ENCODE data around the gene PREX1.
A peak's percentile ranks its signal among the peaks of the same experiment; 100 is the strongest.

PREX1 gene

DNA sequence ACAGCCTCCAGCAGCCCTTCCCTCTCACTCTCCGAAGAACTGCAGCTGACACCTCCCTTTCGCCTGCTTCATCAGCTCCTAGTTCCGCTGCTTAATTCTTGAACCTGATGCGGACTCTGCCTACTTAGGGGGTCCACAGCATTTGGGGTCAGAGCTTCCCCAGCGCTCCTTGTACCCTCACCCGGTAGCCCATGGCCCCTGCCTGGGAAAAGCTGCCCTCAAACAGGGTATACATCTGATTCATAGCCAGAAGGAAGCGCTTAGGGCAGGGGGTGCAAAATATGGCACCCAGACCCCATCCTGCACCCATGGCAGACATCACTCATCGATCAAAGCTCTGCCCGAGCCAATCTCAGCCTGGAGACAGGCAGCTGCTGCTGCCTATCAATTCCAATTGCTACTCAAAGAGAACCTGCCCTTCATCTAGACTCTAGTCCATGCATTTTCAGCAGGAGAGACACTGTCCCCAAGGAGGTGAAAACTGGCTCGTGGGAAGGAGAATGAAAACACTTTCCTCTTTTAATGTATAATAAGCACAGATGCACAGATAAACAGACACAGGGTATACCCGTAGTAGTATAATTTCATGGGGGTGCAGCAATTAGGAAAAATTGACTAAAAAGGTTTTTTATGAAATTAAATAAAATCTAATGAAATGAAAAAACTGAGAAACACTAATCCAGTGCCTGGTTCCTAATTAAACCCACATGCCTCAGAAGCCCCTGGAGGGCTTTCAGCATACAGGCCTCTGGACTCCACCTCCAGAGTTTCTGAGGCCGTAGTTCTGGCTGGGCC is 194.8 kb downstream of the PREX1 start:
- no peak for DNase-seq (ENCODE audit: low spot score)

GRCh38 chr20:48632017-48632824 is 195.6 kb downstream of the PREX1 start:
- DNase-seq (ENCODE audit: low spot score) = no peak

DNA sequence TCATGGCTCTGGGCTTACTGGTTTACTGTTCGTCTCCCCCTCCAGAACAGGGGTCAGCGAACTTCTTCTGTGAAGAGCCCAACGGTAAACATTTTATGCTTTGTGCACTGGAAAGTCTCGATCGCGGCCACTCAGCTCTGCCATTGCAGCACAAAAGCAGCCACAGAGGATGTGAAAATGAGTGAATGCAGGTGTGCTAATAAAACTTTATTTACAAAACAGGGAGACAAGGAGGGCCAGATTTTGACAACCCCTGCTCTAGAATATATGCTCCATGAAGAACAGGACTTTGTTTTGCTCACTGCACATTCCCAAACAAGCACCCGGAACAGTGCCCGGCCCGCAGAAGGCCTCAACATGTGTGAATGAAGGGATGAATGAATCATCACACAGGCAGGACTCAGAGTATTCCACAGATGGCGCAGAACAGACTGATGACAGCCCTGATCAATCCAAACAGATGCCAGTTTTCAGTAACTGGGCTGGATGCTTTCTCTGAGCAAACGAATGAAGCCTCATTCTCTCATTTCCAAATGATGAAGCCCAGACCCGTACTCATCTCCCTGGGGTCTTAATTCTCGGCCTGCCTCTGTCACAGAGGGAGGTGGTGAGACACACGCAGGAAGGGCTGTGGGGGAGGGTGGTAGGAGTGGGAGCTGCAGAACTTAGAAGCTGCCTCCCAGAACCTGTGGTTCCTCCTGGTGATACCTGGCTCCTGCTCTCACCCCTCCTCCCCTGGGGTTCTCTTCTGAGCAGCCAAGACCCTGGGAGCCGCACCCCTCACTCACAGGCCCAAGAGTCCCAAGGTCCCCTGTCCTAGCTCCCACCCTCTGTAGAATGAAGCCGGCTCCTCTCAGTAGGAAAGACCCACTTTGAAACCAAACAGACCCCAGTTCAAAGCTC is 196.4 kb downstream of the PREX1 start:
- DNase-seq (ENCODE audit: low spot score) = peak; percentile 17

GRCh38 chr20:48630342-48631075 is 197.3 kb downstream of the PREX1 start:
- no peak for DNase-seq (ENCODE audit: low spot score)

- no peak for DNase-seq (ENCODE audit: low spot score)
Observed at GRCh38 chr20:48629960-48630315, 197.9 kb downstream of the PREX1 start.

DNA sequence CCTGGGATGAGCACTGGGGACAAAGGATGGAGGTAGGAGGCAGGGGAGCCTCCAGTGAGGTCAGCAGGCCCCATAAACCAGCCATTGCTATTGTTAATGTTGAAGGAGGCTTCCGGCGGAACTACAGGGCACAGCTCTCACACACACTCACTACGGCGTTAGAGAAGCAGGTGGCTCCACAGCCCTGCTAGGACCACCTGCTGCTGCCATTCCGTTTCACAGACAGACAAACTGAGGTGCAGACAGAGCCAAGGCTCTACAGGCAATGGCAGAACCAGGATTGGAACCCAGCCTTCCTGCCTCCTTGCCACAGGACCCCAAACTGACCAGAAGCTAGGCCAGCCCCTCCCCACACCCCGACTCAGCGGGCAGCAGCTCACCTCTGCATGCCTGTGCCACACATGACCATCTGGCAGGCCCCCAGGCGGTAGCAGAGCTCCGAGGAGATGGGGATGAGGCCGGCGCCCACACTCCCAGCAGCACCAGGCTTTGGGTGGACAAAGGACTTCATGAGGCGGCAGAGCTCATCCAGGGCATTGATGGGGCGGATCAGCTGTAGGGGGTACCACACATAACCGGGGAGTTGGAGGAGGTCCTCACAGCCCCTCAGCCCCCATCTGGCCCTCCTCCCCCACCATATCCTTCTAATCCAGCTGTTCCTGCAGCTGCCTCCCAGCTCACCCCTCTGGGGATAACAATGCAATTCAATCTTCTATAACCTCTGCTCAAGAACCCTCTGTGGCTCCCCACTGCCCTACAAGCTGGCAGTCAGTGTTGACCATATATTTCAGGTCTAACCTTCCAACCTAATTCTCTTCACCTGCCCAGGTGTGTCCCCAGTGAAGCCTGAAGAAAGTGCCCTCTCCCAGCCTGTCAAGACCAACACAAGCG is 198.5 kb downstream of the PREX1 start:
- DNase-seq (ENCODE audit: low spot score) = peak; percentile 19

GRCh38 chr20:48627737-48628128 is 200.1 kb downstream of the PREX1 start:
- DNase-seq (ENCODE audit: low spot score) = no peak

DNA sequence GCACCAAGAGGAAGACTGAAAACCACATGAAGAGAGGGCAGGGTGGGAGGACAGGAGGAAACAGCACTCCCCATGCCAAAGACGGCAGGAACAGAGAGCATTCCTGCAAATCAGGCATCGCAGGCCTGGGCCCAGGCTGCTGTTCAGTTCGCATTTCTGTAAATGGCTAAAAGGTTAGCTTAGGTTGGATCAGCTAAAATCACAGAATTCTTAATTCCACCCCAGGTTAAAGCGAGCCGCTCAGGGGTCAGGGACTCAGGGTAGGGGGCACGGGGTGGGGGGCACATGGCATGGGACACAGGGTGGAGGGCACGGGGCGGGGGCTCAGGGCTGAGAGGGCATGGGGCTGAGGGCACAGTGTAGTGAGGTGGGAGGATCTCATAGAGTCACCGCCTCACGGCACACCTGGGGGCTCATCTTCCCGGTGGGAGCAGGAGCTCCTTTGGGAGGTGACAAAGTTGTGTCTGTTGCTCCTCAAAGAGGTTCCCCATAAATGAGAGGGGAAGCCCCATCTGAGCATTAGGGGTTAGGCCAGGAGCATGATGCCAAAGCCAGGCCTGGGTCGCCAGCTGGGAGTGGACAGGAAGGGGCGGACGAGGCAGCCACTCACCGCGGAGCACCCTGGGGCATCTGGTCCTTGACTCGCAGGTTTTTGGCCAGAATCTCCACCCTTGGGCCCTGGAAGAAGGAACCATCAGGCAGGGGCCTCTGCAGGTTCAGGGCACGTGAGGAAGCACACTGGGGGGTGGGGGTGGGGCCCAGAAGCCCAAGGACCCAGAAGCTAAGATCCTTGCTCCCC is 200.7 kb downstream of the PREX1 start:
- no peak for DNase-seq (ENCODE audit: low spot score)

- no peak for DNase-seq (ENCODE audit: low spot score)
Observed at GRCh38 chr20:48626226-48626937, 201.4 kb downstream of the PREX1 start.

- no peak for DNase-seq (ENCODE audit: low spot score)
Observed at GRCh38 chr20:48625136-48625900, 202.5 kb downstream of the PREX1 start.

DNA sequence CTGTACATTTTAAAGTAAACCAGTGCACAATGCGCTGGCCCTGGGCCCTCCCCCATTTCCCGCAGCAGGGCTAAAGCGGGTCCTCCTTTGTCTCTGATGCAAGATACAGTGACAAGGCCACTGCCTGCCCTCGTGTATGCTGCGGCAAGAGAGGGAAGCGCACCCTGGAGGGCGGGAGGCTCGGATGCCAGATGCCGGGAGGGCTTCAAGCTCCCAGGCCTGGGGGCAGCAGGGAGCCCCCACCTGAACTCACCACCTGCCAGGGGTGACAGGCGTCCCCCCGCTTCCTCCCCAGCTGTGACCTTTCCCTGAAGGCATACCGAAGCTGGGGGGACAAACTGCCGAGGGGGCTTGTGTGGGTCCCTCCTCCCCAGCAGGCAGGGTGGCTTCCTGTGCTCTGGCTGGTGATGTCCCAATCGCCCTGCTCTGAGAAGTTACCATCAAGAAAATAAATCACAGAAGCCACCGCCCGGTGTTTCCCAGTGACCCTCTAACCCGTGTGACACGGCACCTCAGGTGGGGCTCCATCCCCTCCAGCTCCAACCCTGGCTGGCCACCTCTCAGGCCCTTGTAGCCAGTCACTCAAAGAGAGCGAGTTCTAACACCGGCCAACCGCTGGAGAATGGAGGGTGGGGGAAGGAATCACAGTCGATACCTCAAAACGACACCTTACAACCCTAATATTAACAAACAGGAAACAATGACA is 203.3 kb downstream of the PREX1 start:
- DNase-seq (ENCODE audit: low spot score) = no peak

DNA sequence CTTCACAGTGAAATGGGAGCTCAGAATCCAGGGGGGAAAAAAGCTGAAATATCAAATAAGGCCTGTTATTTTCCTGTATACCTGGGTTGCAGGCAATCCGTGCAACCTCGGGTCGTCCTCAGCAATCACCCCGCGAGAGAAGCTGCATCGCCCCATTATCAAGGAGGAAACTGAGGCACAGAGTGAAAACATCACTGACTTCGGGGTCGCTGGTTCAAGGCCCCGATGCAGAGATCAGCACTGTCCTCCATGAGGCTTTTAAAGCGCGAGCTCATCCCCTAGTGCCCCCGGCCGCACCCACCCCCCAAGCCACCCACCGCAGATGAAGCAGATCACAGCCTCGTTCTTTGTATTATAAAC is 203.9 kb downstream of the PREX1 start:
- DNase-seq (ENCODE audit: low spot score) = no peak

- DNase-seq (ENCODE audit: low spot score) = no peak
Observed at GRCh38 chr20:48623176-48623905, 204.5 kb downstream of the PREX1 start.

- DNase-seq (ENCODE audit: low spot score) = no peak
Observed at GRCh38 chr20:48622421-48622820, 205.4 kb downstream of the PREX1 start.

GRCh38 chr20:48621376-48622078 is 206.3 kb downstream of the PREX1 start:
- no peak for DNase-seq (ENCODE audit: low spot score)

All from NAMALWA (cell line).